HepG2 (cell line): ENCODE measurements around the gene CEP19. TPM values are rescaled to one million over a fixed set of nuclear protein-coding genes. Genes with fewer than 3 reads are reported as not detected.
A peak's percentile ranks its signal among the peaks of the same experiment; 100 is the strongest.

Experiments
- CEBPB ChIP-seq: IDR thresholded peaks from 2 replicates; pipeline ENCODE4 v1.6.1; 2011; ENCODE audit warnings: low read depth, low read length, improper control_type of control experiment, borderline replicate concordance
- CSRNP2 ChIP-seq: sonication (generic); formaldehyde crosslinking; conservative IDR thresholded peaks from 2 replicates; pipeline ENCODE4 v1.8.0; 2022; ENCODE audit warnings: low read depth, missing genetic modification reagents
- FOXA1 ChIP-seq, 2 experiments: fragments of 450-650 bp in 1 of 2; sonication (generic) in 1 of 2; formaldehyde crosslinking in 1 of 2; IDR thresholded peaks; 2 replicates each; pipeline versions ENCODE4 v1.4.0 to v1.6.1; 2016 to 2020; ENCODE audit warnings: missing genetic modification reagents in 1 of 2
- GPN1 ChIP-seq: sonication (generic); formaldehyde crosslinking; IDR thresholded peaks from 2 replicates; pipeline ENCODE4 v1.5.1; 2020; ENCODE audit warnings: missing genetic modification reagents, borderline replicate concordance
- HOXA9 ChIP-seq: sonication (generic); formaldehyde crosslinking; IDR thresholded peaks from 2 replicates; pipeline ENCODE4 v1.8.1; 2022; ENCODE audit warnings: missing genetic modification reagents, mild to moderate bottlenecking, moderate library complexity, borderline replicate concordance
- KDM6A ChIP-seq: IDR thresholded peaks from 2 replicates; pipeline ENCODE4 v1.6.1; 2016; ENCODE audit warnings: low read depth
- MEIS2 ChIP-seq: sonication (generic); formaldehyde crosslinking; IDR thresholded peaks from 2 replicates; pipeline ENCODE4 v1.9.0; 2021; ENCODE audit warnings: mild to moderate bottlenecking, missing genetic modification reagents
- RFXANK ChIP-seq: IDR thresholded peaks from 2 replicates; pipeline ENCODE4 v1.6.1; 2016
- SAP130 ChIP-seq: IDR thresholded peaks from 2 replicates; pipeline ENCODE4 v1.6.1; 2016; ENCODE audit warnings: low read depth
- TBX2 ChIP-seq: sonication (generic); formaldehyde crosslinking; IDR thresholded peaks from 2 replicates; pipeline ENCODE4 v1.5.0; 2020; ENCODE audit warnings: missing genetic modification reagents, mild to moderate bottlenecking, borderline replicate concordance
- TEAD2 ChIP-seq: sonication (generic); formaldehyde crosslinking; IDR thresholded peaks from 2 replicates; pipeline ENCODE4 v1.9.0; 2021; ENCODE audit warnings: missing genetic modification reagents
- ZBTB20 ChIP-seq: sonication (generic); formaldehyde crosslinking; IDR thresholded peaks from 2 replicates; pipeline ENCODE4 v1.8.1; 2023; ENCODE audit warnings: missing genetic modification reagents, low read depth, mild to moderate bottlenecking, borderline replicate concordance
- ZNF550 ChIP-seq: sonication (generic); formaldehyde crosslinking; IDR thresholded peaks from 2 replicates; pipeline ENCODE4 v1.4.0; 2020; ENCODE audit warnings: mild to moderate bottlenecking, missing genetic modification reagents, borderline replicate concordance
- ZNF563 ChIP-seq: sonication (generic); formaldehyde crosslinking; IDR thresholded peaks from 2 replicates; pipeline ENCODE4 v1.8.0; 2022; ENCODE audit warnings: mild to moderate bottlenecking, moderate library complexity, missing genetic modification reagents
- ZNF773 ChIP-seq: sonication (generic); formaldehyde crosslinking; IDR thresholded peaks from 2 replicates; pipeline ENCODE4 v1.4.0; 2020; ENCODE audit warnings: missing genetic modification reagents, borderline replicate concordance
- polyA plus RNA-seq, 8 experiments: library from polyadenylated mRNA; depleted of rRNA in 3 of 8; stranded (reverse) in 7 of 8; unstranded in 1 of 8; fragments of >200 nt; fragmentation: Illumina TruSeq in 4 of 8; extraction: Trizol in 4 of 8; gene quantifications; 2 replicates each; pipeline versions ENCODE4 v1.2.1 to v1.2.3, GENCODE V29; 2011 to 2016; ENCODE audit warnings: low read depth in 4 of 8, missing spikeins in 1 of 8, mixed read lengths in 1 of 8; ENCODE audit not compliant: insufficient read depth in 1 of 8
- total RNA-seq, 5 experiments: library from RNA; depleted of rRNA; stranded (reverse); fragments of >200 nt; fragmentation: Illumina TruSeq; extraction: Trizol; gene quantifications; 2 replicates each; pipeline ENCODE4 v1.2.3, GENCODE V29; 2016; ENCODE audit warnings: low read depth in 1 of 5
- TF ChIP-seq, protein P1 (sequence below): sonication (generic); formaldehyde crosslinking; IDR thresholded peaks from 2 replicates; pipeline ENCODE4 v1.4.0; 2020; ENCODE audit warnings: missing genetic modification reagents, borderline replicate concordance
- TF ChIP-seq, protein P2 (sequence below): sonication (generic); formaldehyde crosslinking; IDR thresholded peaks from 2 replicates; pipeline ENCODE4 v1.5.1; 2020; ENCODE audit warnings: mild to moderate bottlenecking, moderate library complexity, missing genetic modification reagents
- TF ChIP-seq, protein P3 (sequence below): IDR thresholded peaks from 2 replicates; pipeline ENCODE4 v1.6.1; 2016; ENCODE audit warnings: missing compliant biosample characterization, missing genetic modification reagents, borderline replicate concordance

The CEP19 gene
- total and polyA plus RNA-seq, 2 of the 13 experiments (the other 11 are each of a cell fraction or from before 2014, with no cell fraction given): 0.48 to 1.2 TPM

DNA sequence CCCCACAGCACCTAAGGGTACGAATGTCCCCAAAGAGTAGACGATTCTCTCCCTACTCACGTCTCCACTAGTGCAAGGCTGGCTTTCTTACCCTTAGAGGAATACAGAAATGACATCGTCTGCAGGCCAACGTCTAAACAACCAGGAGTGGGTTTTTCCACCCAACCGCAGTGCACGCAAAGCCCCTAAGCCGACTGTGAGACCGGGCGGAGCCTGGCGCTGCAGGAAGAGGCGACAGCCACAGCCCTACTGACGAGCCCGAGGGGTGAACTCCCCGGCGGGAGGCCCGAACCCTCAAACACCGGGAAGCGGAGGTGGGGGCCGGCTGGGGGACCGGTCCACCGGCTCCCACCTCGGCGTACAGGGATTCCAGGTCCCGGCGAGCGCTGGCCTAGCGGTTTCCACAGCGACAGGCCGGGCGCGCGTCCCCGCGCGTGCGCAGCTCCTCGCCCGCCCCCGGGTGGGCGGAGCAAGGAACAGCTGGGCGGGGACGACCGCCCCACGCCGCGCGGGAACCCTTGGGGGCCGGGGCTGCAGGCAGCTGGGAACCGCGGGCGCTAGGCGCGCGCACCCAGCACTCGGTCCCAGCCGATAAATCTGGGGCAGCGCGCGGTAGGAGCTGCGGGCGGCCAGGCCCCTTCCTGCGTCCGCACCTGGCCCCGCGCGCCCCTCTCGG lies at the start of gene CEP19, which contains the start of gene PIGX (continued):
- TF ChIP-seq SAP130 (peak; percentile 57), ZNF550 (no peak), TEAD2 (CRISPR knock-in tag) (no peak), ZNF773 (CRISPR knock-in tag) (no peak), KDM6A (CRISPR knock-in tag) (no peak), ZNF563 (CRISPR knock-in tag) (no peak; the same call in 1 of the 2 replicates), RFXANK (CRISPR knock-in tag) (no peak), GPN1 (CRISPR knock-in tag) (no peak), MEIS2 (CRISPR knock-in tag) (no peak; the same call in 1 of the 2 replicates), CEBPB (no peak), HOXA9 (CRISPR knock-in tag) (no peak), TBX2 (CRISPR knock-in tag) (peak; percentile 50; the same call in 1 of the 2 replicates), CSRNP2 (no peak), ZBTB20 (CRISPR knock-in tag) (no peak), FOXA1 (IDR thresholded peaks at IDR 0.05) (no peak), FOXA1 (CRISPR knock-in tag; IDR thresholded peaks at IDR 0.05) (no peak)
- TF ChIP-seq, protein P1, sequence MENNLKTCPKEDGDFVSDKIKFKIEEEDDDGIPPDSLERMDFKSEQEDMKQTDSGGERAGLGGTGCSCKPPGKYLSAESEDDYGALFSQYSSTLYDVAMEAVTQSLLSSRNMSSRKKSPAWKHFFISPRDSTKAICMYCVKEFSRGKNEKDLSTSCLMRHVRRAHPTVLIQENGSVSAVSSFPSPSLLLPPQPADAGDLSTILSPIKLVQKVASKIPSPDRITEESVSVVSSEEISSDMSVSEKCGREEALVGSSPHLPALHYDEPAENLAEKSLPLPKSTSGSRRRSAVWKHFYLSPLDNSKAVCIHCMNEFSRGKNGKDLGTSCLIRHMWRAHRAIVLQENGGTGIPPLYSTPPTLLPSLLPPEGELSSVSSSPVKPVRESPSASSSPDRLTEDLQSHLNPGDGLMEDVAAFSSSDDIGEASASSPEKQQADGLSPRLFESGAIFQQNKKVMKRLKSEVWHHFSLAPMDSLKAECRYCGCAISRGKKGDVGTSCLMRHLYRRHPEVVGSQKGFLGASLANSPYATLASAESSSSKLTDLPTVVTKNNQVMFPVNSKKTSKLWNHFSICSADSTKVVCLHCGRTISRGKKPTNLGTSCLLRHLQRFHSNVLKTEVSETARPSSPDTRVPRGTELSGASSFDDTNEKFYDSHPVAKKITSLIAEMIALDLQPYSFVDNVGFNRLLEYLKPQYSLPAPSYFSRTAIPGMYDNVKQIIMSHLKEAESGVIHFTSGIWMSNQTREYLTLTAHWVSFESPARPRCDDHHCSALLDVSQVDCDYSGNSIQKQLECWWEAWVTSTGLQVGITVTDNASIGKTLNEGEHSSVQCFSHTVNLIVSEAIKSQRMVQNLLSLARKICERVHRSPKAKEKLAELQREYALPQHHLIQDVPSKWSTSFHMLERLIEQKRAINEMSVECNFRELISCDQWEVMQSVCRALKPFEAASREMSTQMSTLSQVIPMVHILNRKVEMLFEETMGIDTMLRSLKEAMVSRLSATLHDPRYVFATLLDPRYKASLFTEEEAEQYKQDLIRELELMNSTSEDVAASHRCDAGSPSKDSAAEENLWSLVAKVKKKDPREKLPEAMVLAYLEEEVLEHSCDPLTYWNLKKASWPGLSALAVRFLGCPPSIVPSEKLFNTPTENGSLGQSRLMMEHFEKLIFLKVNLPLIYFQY: no peak
- TF ChIP-seq, protein P2, sequence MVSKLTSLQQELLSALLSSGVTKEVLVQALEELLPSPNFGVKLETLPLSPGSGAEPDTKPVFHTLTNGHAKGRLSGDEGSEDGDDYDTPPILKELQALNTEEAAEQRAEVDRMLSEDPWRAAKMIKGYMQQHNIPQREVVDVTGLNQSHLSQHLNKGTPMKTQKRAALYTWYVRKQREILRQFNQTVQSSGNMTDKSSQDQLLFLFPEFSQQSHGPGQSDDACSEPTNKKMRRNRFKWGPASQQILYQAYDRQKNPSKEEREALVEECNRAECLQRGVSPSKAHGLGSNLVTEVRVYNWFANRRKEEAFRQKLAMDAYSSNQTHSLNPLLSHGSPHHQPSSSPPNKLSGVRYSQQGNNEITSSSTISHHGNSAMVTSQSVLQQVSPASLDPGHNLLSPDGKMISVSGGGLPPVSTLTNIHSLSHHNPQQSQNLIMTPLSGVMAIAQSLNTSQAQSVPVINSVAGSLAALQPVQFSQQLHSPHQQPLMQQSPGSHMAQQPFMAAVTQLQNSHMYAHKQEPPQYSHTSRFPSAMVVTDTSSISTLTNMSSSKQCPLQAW: no peak
- TF ChIP-seq, protein P3, sequence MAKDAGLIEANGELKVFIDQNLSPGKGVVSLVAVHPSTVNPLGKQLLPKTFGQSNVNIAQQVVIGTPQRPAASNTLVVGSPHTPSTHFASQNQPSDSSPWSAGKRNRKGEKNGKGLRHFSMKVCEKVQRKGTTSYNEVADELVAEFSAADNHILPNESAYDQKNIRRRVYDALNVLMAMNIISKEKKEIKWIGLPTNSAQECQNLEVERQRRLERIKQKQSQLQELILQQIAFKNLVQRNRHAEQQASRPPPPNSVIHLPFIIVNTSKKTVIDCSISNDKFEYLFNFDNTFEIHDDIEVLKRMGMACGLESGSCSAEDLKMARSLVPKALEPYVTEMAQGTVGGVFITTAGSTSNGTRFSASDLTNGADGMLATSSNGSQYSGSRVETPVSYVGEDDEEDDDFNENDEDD (CRISPR knock-in tag): peak; percentile 66; the same call in 1 of the 2 replicates
